Stimulated activated CD8-positive, alpha-beta memory T cell treated with anti-CD3 and anti-CD28 coated beads, Interleukin-2, amount 100 ng/mL, for 1 hour (primary cell): ENCODE results near the gene SEC22A.
"Not testable (repeated sequence)": the region's sequence is repeated elsewhere in the genome, so short reads cannot be mapped to it uniquely, and the experiment has no call there.

Experiments
- DNase-seq, 2 donors: peaks; one replicate each; pipeline ENCODE4 v3.0.0-alpha.2; 2020; ENCODE audit warnings: low read depth in 2 of 2

Gene SEC22A

GRCh38 chr3:123180791-123181190 is 21.0 kb upstream of the SEC22A start:
- no peak for DNase-seq

GRCh38 chr3:123186695-123187094 is 15.0 kb upstream of the SEC22A start:
- DNase-seq = no peak

GRCh38 chr3:123188058-123188457 is 13.7 kb upstream of the SEC22A start:
- DNase-seq = no peak

GRCh38 chr3:123193448-123194101 is 8.2 kb upstream of the SEC22A start:
- DNase-seq = no peak

GRCh38 chr3:123194552-123194951 is 7.2 kb upstream of the SEC22A start:
- DNase-seq = no peak

- DNase-seq = no peak
Observed at GRCh38 chr3:123198372-123198771, 3.4 kb upstream of the SEC22A start.

- DNase-seq = no peak
Observed at GRCh38 chr3:123201223-123201556, 553 bp upstream of the SEC22A start.

- DNase-seq = no peak
Observed at GRCh38 chr3:123202451-123202850, 708 bp downstream of the SEC22A start.

GRCh38 chr3:123218990-123219389 is 17.2 kb downstream of the SEC22A start:
- DNase-seq = no peak

GRCh38 chr3:123221369-123221768 is 19.6 kb downstream of the SEC22A start:
- DNase-seq = not testable (repeated sequence)

GRCh38 chr3:123225016-123225415 is 23.3 kb downstream of the SEC22A start:
- no peak for DNase-seq

- no peak for DNase-seq
Observed at GRCh38 chr3:123226549-123226948, 24.8 kb downstream of the SEC22A start.

GRCh38 chr3:123229145-123229544 is 27.4 kb downstream of the SEC22A start:
- no peak for DNase-seq

- DNase-seq = no peak
Observed at GRCh38 chr3:123236902-123237301, 35.2 kb downstream of the SEC22A start.

- not testable (repeated sequence) for DNase-seq
Observed at GRCh38 chr3:123239186-123239585, 37.4 kb downstream of the SEC22A start.

GRCh38 chr3:123239756-123240155 is 38.0 kb downstream of the SEC22A start:
- no peak for DNase-seq

- DNase-seq = peak in 1 of 2 donors; percentile 0
Observed at GRCh38 chr3:123244128-123244527, 42.4 kb downstream of the SEC22A start.

GRCh38 chr3:123246866-123247265 is 45.1 kb downstream of the SEC22A start:
- no peak for DNase-seq

- DNase-seq = no peak
Observed at GRCh38 chr3:123256256-123256655, 54.5 kb downstream of the SEC22A start.

GRCh38 chr3:123258359-123258758 is 56.6 kb downstream of the SEC22A start:
- no peak for DNase-seq

- no peak for DNase-seq
Observed at GRCh38 chr3:123258811-123259420, 57.2 kb downstream of the SEC22A start.

GRCh38 chr3:123261666-123262065 is 59.9 kb downstream of the SEC22A start:
- DNase-seq = no peak

GRCh38 chr3:123262226-123262625 is 60.5 kb downstream of the SEC22A start:
- no peak for DNase-seq

- DNase-seq = no peak
Observed at GRCh38 chr3:123262868-123263267, 61.1 kb downstream of the SEC22A start.
